Measurements from ENCODE around the gene PAF1. TPM values are rescaled to one million over a fixed set of nuclear protein-coding genes. Genes with fewer than 3 reads are reported as not detected.

Gene PAF1
- total RNA-seq, 1 experiment from 2014 or later = 53.5 TPM

GRCh38 chr19:39377373-39378362 is 13.2 kb downstream of the PAF1 start:
- CTCF ChIA-PET = no interaction called here
- no peak overlapping the region for H3K27ac ChIP-seq (ENCODE audit: low read depth, low read length)
- no peaks in the 10 kb centered on the region for H3K79me2 ChIP-seq (ENCODE audit: insufficient read depth, low read length)
- RAD21 ChIA-PET (ENCODE audit: low non-redundant PET in 1 of 2, low total read pairs in 2 of 2, uncharacterized antibody in 2 of 2, unreplicated experiment in 2 of 2) = no interaction called here
- no peak overlapping the region for H3K9ac ChIP-seq (ENCODE audit: low read length)
- no peaks in the 10 kb centered on the region for H3K4me1 ChIP-seq (ENCODE audit: control insufficient read depth in 1 of 2, insufficient read depth in 2 of 2, low read length in 2 of 2)
- no peak overlapping the region for H3K4me2 ChIP-seq (ENCODE audit: low read length)
- intact Hi-C loops (cut with micrococcal nuclease) = no loop called here
- no peaks in the 10 kb centered on the region for H3K9me3 ChIP-seq (ENCODE audit: control insufficient read depth in 1 of 2, insufficient read depth in 1 of 2, low read depth in 1 of 2, low read length in 2 of 2)
- DNase-seq (ENCODE audit: low read depth, low spot score) = no peak
- no peak for ATAC-seq
- TF ChIP-seq POLR2A (IDR thresholded peaks at IDR 0.05; ENCODE audit: borderline replicate concordance, extremely low read depth, insufficient read depth, insufficient read length) = no peak
- no peak for TF ChIP-seq ZFX (IDR thresholded peaks at IDR 0.05)
- no peak for TF ChIP-seq FOSL1 (IDR thresholded peaks at IDR 0.05; ENCODE audit: low read depth)
- no peak for TF ChIP-seq ATF3 (IDR thresholded peaks at IDR 0.05)
- no peak for TF ChIP-seq YY1 (IDR thresholded peaks at IDR 0.05; ENCODE audit: extremely low read depth, insufficient replicate concordance, low read depth, low read length)
- no peak for TF ChIP-seq REST (IDR thresholded peaks at IDR 0.05; ENCODE audit: low read depth)
- no peak for TF ChIP-seq CTCF (IDR thresholded peaks at IDR 0.05 in 2 of 3, conservative IDR thresholded peaks at IDR 0.05 in 1 of 3; ENCODE audit: borderline replicate concordance in 1 of 3, insufficient read depth in 1 of 3, low read depth in 2 of 3, low read length in 2 of 3)
- TF ChIP-seq CEBPB (IDR thresholded peaks at IDR 0.05; ENCODE audit: low read depth) = no peak
- TF ChIP-seq RAD21 (IDR thresholded peaks at IDR 0.05; ENCODE audit: low read depth) = no peak
- no peak for TF ChIP-seq JUND (IDR thresholded peaks at IDR 0.05)
- TF ChIP-seq SIN3A (IDR thresholded peaks at IDR 0.05; ENCODE audit: low read depth) = no peak
- TF ChIP-seq CBX3 (IDR thresholded peaks at IDR 0.05; ENCODE audit: low read depth) = no peak
- no peak for TF ChIP-seq SP1 (IDR thresholded peaks at IDR 0.05; ENCODE audit: low read depth)
- no peak for TF ChIP-seq TCF7L2 (IDR thresholded peaks at IDR 0.05; ENCODE audit: borderline replicate concordance, extremely low read depth, insufficient read depth, insufficient read length)
- H3K4me3 ChIP-seq (replicated peaks in 1 of 2; ENCODE audit: low read depth in 1 of 2, low read length in 2 of 2) = no peak overlapping the region
- H3K36me3 ChIP-seq (ENCODE audit: control insufficient read depth in 1 of 2, insufficient read depth in 2 of 2, low read length in 2 of 2) = peaks cover 51 to 58% of the 10 kb centered on the region in 2 experiments; a peak in 3 of 4 replicates
- no peaks in the 10 kb centered on the region for H3K27me3 ChIP-seq (ENCODE audit: insufficient read depth, low read length)
- BruUV-seq (replicated peaks) = no TSS peak
- no peak overlapping the region for H2AFZ ChIP-seq (ENCODE audit: low read depth, low read length, poor library complexity, severe bottlenecking)
- no peaks in the 10 kb centered on the region for H3K9me2 ChIP-seq (ENCODE audit: insufficient read depth)
- POLR2A ChIA-PET = no interaction called here
- H4K20me1 ChIP-seq (ENCODE audit: insufficient read depth) = no peaks in the 10 kb centered on the region
